ENCODE data around the gene ZDHHC3. TPM values are rescaled to one million over a fixed set of nuclear protein-coding genes. Genes with fewer than 3 reads are reported as not detected.

Gene ZDHHC3
- total RNA-seq, 1 experiment from 2014 or later: 84.9 TPM

- no peak overlapping the region for H3K4me3 Mint-ChIP-seq (ENCODE audit: low read depth, unreplicated experiment)
These were observed 16.8 kb upstream of the ZDHHC3 start for GRCh38 chr3:44992555-44993470.

GRCh38 chr3:44991326-44991725 lies 15.4 kb upstream of the ZDHHC3 start:
- intact Hi-C loops (cut with micrococcal nuclease; ENCODE audit: unreplicated experiment): no loop called here
- peaks cover 19% of the 10 kb centered on the region for H3K36me3 Mint-ChIP-seq (ENCODE audit: insufficient read depth, unreplicated experiment)
- H3K9me3 Mint-ChIP-seq (ENCODE audit: low read depth, unreplicated experiment): no peaks in the 10 kb centered on the region
- BruUV-seq (replicated peaks): no TSS peak
- CTCF ChIA-PET: no interaction called here
- no peak overlapping the region for H3K27ac Mint-ChIP-seq (ENCODE audit: unreplicated experiment)
- DNase-seq: no peak
- no peak for TF ChIP-seq CTCF (IDR thresholded peaks at IDR 0.05; ENCODE audit: unreplicated experiment)
- H3K27me3 Mint-ChIP-seq (ENCODE audit: unreplicated experiment): no peaks in the 10 kb centered on the region
- peaks cover 33% of the 10 kb centered on the region for H3K4me1 Mint-ChIP-seq (ENCODE audit: low read depth, unreplicated experiment)
- H3K4me3 Mint-ChIP-seq (ENCODE audit: low read depth, unreplicated experiment): no peak overlapping the region

More at GRCh38 chr3:44992555-44993470, 16.8 kb upstream of the ZDHHC3 start:
- Mint-ChIP-seq H3K27ac (ENCODE audit: unreplicated experiment) (no peak overlapping the region), H3K4me1 (ENCODE audit: low read depth, unreplicated experiment) (peaks cover 35% of the 10 kb centered on the region), H3K27me3 (ENCODE audit: unreplicated experiment) (no peaks in the 10 kb centered on the region), H3K9me3 (ENCODE audit: low read depth, unreplicated experiment) (no peaks in the 10 kb centered on the region), H3K36me3 (ENCODE audit: insufficient read depth, unreplicated experiment) (peaks cover 19% of the 10 kb centered on the region)
- CTCF ChIA-PET: interaction anchor here (0.6 to 1.0 kb wide), 2 partner anchors 9 to 17 kb away, joined by 3 to 5 read pairs; partner anchors contain the start of genes EXOSC7 and ZDHHC3
- TF ChIP-seq CTCF (IDR thresholded peaks at IDR 0.05; ENCODE audit: unreplicated experiment): peak; percentile 59
- intact Hi-C loops (cut with micrococcal nuclease; ENCODE audit: unreplicated experiment): no loop called here
- BruUV-seq (replicated peaks): no TSS peak
- DNase-seq: peak; percentile 13

- TF ChIP-seq CTCF (IDR thresholded peaks at IDR 0.05; ENCODE audit: unreplicated experiment): no peak
- BruUV-seq (replicated peaks): no TSS peak
- CTCF ChIA-PET: no interaction called here
- H3K9me3 Mint-ChIP-seq (ENCODE audit: low read depth, unreplicated experiment): no peaks in the 10 kb centered on the region
- intact Hi-C loops (cut with micrococcal nuclease; ENCODE audit: unreplicated experiment): no loop called here
- DNase-seq: no peak
- H3K36me3 Mint-ChIP-seq (ENCODE audit: insufficient read depth, unreplicated experiment): peaks cover 14% of the 10 kb centered on the region
- H3K27me3 Mint-ChIP-seq (ENCODE audit: unreplicated experiment): no peaks in the 10 kb centered on the region
- H3K4me1 Mint-ChIP-seq (ENCODE audit: low read depth, unreplicated experiment): peaks cover 25% of the 10 kb centered on the region
- H3K4me3 Mint-ChIP-seq (ENCODE audit: low read depth, unreplicated experiment): no peak overlapping the region
- no peak overlapping the region for H3K27ac Mint-ChIP-seq (ENCODE audit: unreplicated experiment)
These were observed 13.8 kb upstream of the ZDHHC3 start for GRCh38 chr3:44989636-44990373.

DNA sequence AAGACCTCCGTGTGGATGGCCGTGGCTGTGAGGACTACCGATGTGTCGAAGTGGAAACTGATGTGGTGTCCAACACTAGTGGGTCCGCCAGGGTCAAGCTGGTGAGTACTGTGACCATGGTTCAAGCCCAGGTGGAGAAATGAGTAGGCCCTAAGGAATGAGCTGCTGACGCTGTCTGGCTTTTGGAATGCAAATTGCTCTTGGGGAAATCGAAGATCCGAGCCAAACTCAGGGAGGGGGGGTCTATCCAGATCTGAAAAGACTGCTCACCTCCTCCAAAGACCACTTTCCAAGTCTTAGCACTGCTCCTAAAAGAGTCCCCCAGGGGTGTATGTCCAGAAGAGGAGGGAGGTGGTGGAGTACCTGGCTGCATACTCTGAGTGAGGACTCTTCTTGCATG lies 13.2 kb upstream of the ZDHHC3 start:
- H3K27me3 Mint-ChIP-seq (ENCODE audit: unreplicated experiment): no peaks in the 10 kb centered on the region
- H3K36me3 Mint-ChIP-seq (ENCODE audit: insufficient read depth, unreplicated experiment): peaks cover 11% of the 10 kb centered on the region
- intact Hi-C loops (cut with micrococcal nuclease; ENCODE audit: unreplicated experiment): no loop called here
- no peak overlapping the region for H3K4me3 Mint-ChIP-seq (ENCODE audit: low read depth, unreplicated experiment)
- CTCF ChIA-PET: no interaction called here
- H3K27ac Mint-ChIP-seq (ENCODE audit: unreplicated experiment): no peak overlapping the region
- no peak for DNase-seq
- BruUV-seq (replicated peaks): no TSS peak
- H3K9me3 Mint-ChIP-seq (ENCODE audit: low read depth, unreplicated experiment): no peaks in the 10 kb centered on the region
- no peak for TF ChIP-seq CTCF (IDR thresholded peaks at IDR 0.05; ENCODE audit: unreplicated experiment)
- peaks cover 19% of the 10 kb centered on the region for H3K4me1 Mint-ChIP-seq (ENCODE audit: low read depth, unreplicated experiment)

All from Calu3 (cell line).